ENCODE results near the gene PLCE1.

DNA sequence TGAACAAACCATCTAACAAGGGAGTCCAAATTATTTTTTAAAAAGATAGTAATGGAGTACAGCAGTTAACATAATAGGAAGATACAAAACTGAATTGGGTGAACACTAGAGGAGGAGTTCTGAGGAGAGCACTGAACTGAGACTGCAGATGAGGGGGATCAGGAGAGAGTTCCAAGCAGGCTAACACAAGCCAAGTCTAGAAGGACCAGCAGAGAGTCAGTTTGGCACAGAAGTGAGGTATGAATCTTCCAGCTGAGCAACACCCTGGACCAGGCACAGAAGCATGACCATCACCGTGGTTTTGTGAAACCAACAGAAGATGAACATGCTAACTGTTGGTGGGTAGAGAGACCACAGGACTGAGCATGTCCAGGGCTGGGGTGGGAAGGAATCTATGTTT lies 30.8 kb upstream of the PLCE1 start:
- TF ChIP-seq, protein P1, sequence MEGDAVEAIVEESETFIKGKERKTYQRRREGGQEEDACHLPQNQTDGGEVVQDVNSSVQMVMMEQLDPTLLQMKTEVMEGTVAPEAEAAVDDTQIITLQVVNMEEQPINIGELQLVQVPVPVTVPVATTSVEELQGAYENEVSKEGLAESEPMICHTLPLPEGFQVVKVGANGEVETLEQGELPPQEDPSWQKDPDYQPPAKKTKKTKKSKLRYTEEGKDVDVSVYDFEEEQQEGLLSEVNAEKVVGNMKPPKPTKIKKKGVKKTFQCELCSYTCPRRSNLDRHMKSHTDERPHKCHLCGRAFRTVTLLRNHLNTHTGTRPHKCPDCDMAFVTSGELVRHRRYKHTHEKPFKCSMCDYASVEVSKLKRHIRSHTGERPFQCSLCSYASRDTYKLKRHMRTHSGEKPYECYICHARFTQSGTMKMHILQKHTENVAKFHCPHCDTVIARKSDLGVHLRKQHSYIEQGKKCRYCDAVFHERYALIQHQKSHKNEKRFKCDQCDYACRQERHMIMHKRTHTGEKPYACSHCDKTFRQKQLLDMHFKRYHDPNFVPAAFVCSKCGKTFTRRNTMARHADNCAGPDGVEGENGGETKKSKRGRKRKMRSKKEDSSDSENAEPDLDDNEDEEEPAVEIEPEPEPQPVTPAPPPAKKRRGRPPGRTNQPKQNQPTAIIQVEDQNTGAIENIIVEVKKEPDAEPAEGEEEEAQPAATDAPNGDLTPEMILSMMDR (conservative IDR thresholded peaks at IDR 0.05; ENCODE audit: low read length) = no peak
- TF ChIP-seq EZH2phosphoT487 (IDR thresholded peaks at IDR 0.05; ENCODE audit: borderline replicate concordance) = no peak
